ENCODE results near the gene NFAT5. TPM values are rescaled to one million over a fixed set of nuclear protein-coding genes. Genes with fewer than 3 reads are reported as not detected.
"Not testable (repeated sequence)": the region's sequence is repeated elsewhere in the genome, so short reads cannot be mapped to it uniquely, and the experiment has no call there.

NFAT5 gene
- 14.3 TPM for polyA plus RNA-seq (2013, experiment 1 of 2)
- 15.4 TPM for polyA plus RNA-seq (2013, experiment 2 of 2)

- Histone ChIP-seq H2BK12ac (ENCODE audit: low read length) (peak within 1 kb of the TSS; percentile 79), H2BK5ac (ENCODE audit: low read length) (peak within 1 kb of the TSS; percentile 96), H4K8ac (ENCODE audit: low read depth, low read length) (peak within 1 kb of the TSS; percentile 90), H3K23ac (ENCODE audit: low read depth, low read length, poor library complexity) (peak within 1 kb of the TSS; percentile 96), H3K4me2 (ENCODE audit: insufficient read depth, low read length, poor library complexity, severe bottlenecking) (peak within 1 kb of the TSS; percentile 79), H3K9me3 (replicated peaks in 1 of 2; ENCODE audit: control insufficient read depth in 2 of 2, insufficient read depth in 1 of 2, low read depth in 1 of 2, low read length in 2 of 2) (no peaks in the 10 kb centered on the region), H3K9ac (ENCODE audit: low read depth, low read length, poor library complexity) (peak within 1 kb of the TSS; percentile 95), H2BK120ac (ENCODE audit: low read depth, low read length) (no peak within 1 kb of the TSS), H3K79me1 (ENCODE audit: low read depth, low read length) (no peaks in the 10 kb centered on the region), H2BK15ac (ENCODE audit: low read length) (peak within 1 kb of the TSS; percentile 82), H3K4ac (ENCODE audit: low read length) (no peak within 1 kb of the TSS), H3K14ac (ENCODE audit: low read length) (peak within 1 kb of the TSS; percentile 50), H3K4me1 (ENCODE audit: control insufficient read depth in 2 of 2, insufficient read depth in 1 of 2, low read depth in 1 of 2, low read length in 2 of 2) (peaks cover 4% of the 10 kb centered on the region in 2 donors), H3K4me3 (ENCODE audit: low read length in 2 of 2) (peak within 1 kb of the TSS; percentile 65 to 98), H2AK5ac (ENCODE audit: low read depth, low read length) (peak within 1 kb of the TSS; percentile 73), H3K18ac (ENCODE audit: low read length) (peak within 1 kb of the TSS; percentile 98), H4K91ac (ENCODE audit: low read depth, low read length, poor library complexity) (no peak within 1 kb of the TSS), H2AFZ (ENCODE audit: low read length) (peak within 1 kb of the TSS; percentile 95), H3K36me3 (replicated peaks in 1 of 2; ENCODE audit: control insufficient read depth in 2 of 2, insufficient read depth in 2 of 2, low read length in 2 of 2) (peaks cover 0 to 24% of the 10 kb centered on the region in 2 donors), H3K27me3 (ENCODE audit: control insufficient read depth in 3 of 3, insufficient read depth in 3 of 3, low read depth in 1 of 3, low read length in 3 of 3) (no peaks in the 10 kb centered on the region), H3K27ac (replicated peaks; ENCODE audit: low read length) (peak within 1 kb of the TSS; percentile 99)
- DNase-seq (ENCODE audit: low spot score) = peak; percentile 95
- WGBS, 2 donors (ENCODE audit: extremely low coverage in 2 of 2, insufficient read length in 2 of 2, insufficient replicate concordance in 1 of 2) = no CpG with 5 or more reads among the region's 60 CpGs
Measured at GRCh38 chr16:69565671-69566239, at the start of gene NFAT5. NFAT5 (plus strand) TSS chr16:69565966; CDS start chr16:69566302, 336 bp downstream.

GRCh38 chr16:69517914-69518313 lies 47.9 kb upstream of the NFAT5 start:
- not testable (repeated sequence) for H3K27ac ChIP-seq (replicated peaks; ENCODE audit: low read length); H3K23ac ChIP-seq (ENCODE audit: low read depth, low read length, poor library complexity); H2BK5ac ChIP-seq (ENCODE audit: low read length); H3K18ac ChIP-seq (ENCODE audit: low read length); H4K91ac ChIP-seq (ENCODE audit: low read depth, low read length, poor library complexity); H3K4ac ChIP-seq (ENCODE audit: low read length); H2BK120ac ChIP-seq (ENCODE audit: low read depth, low read length); H3K79me1 ChIP-seq (ENCODE audit: low read depth, low read length); H2BK12ac ChIP-seq (ENCODE audit: low read length); H2BK15ac ChIP-seq (ENCODE audit: low read length); H3K27me3 ChIP-seq (ENCODE audit: control insufficient read depth in 3 of 3, insufficient read depth in 3 of 3, low read depth in 1 of 3, low read length in 3 of 3); H2AK5ac ChIP-seq (ENCODE audit: low read depth, low read length); DNase-seq (ENCODE audit: low spot score); H3K4me1 ChIP-seq (ENCODE audit: control insufficient read depth in 2 of 2, insufficient read depth in 1 of 2, low read depth in 1 of 2, low read length in 2 of 2); H4K8ac ChIP-seq (ENCODE audit: low read depth, low read length); H3K4me2 ChIP-seq (ENCODE audit: insufficient read depth, low read length, poor library complexity, severe bottlenecking); H3K36me3 ChIP-seq (replicated peaks in 1 of 2; ENCODE audit: control insufficient read depth in 2 of 2, insufficient read depth in 2 of 2, low read length in 2 of 2); H3K9me3 ChIP-seq (replicated peaks in 1 of 2; ENCODE audit: control insufficient read depth in 2 of 2, insufficient read depth in 1 of 2, low read depth in 1 of 2, low read length in 2 of 2); H3K9ac ChIP-seq (ENCODE audit: low read depth, low read length, poor library complexity); H3K14ac ChIP-seq (ENCODE audit: low read length); H2AFZ ChIP-seq (ENCODE audit: low read length); H3K4me3 ChIP-seq (ENCODE audit: low read length in 2 of 2)
- no CpG with 5 or more reads among the region's 6 CpGs for WGBS, 2 donors (ENCODE audit: extremely low coverage in 2 of 2, insufficient read length in 2 of 2, insufficient replicate concordance in 1 of 2)

GRCh38 chr16:69520413-69520799 lies 45.4 kb upstream of the NFAT5 start:
- Histone ChIP-seq H2BK5ac (ENCODE audit: low read length) (no peak overlapping the region), H3K9ac (ENCODE audit: low read depth, low read length, poor library complexity) (no peak overlapping the region), H2BK15ac (ENCODE audit: low read length) (no peak overlapping the region), H3K36me3 (replicated peaks in 1 of 2; ENCODE audit: control insufficient read depth in 2 of 2, insufficient read depth in 2 of 2, low read length in 2 of 2) (no peaks in the 10 kb centered on the region), H3K4me2 (ENCODE audit: insufficient read depth, low read length, poor library complexity, severe bottlenecking) (no peak overlapping the region), H3K9me3 (replicated peaks in 1 of 2; ENCODE audit: control insufficient read depth in 2 of 2, insufficient read depth in 1 of 2, low read depth in 1 of 2, low read length in 2 of 2) (no peaks in the 10 kb centered on the region), H3K4me1 (ENCODE audit: control insufficient read depth in 2 of 2, insufficient read depth in 1 of 2, low read depth in 1 of 2, low read length in 2 of 2) (peaks cover 0 to 4% of the 10 kb centered on the region in 2 donors), H2BK120ac (ENCODE audit: low read depth, low read length) (no peak overlapping the region), H4K91ac (ENCODE audit: low read depth, low read length, poor library complexity) (no peak overlapping the region), H3K4me3 (ENCODE audit: low read length in 2 of 2) (no peak overlapping the region), H2AK5ac (ENCODE audit: low read depth, low read length) (no peak overlapping the region), H3K14ac (ENCODE audit: low read length) (no peak overlapping the region), H3K27me3 (ENCODE audit: control insufficient read depth in 3 of 3, insufficient read depth in 3 of 3, low read depth in 1 of 3, low read length in 3 of 3) (no peaks in the 10 kb centered on the region), H3K27ac (replicated peaks; ENCODE audit: low read length) (no peak overlapping the region), H3K23ac (ENCODE audit: low read depth, low read length, poor library complexity) (no peak overlapping the region), H3K79me1 (ENCODE audit: low read depth, low read length) (no peaks in the 10 kb centered on the region), H2AFZ (ENCODE audit: low read length) (peak overlapping the region; percentile 64), H3K4ac (ENCODE audit: low read length) (no peak overlapping the region), H2BK12ac (ENCODE audit: low read length) (no peak overlapping the region), H3K18ac (ENCODE audit: low read length) (no peak overlapping the region), H4K8ac (ENCODE audit: low read depth, low read length) (no peak overlapping the region)
- no peak for DNase-seq (ENCODE audit: low spot score)
- WGBS, 2 donors (ENCODE audit: extremely low coverage in 2 of 2, insufficient read length in 2 of 2, insufficient replicate concordance in 1 of 2) = no CpG with 5 or more reads among the region's 4 CpGs

- no peak overlapping the region for H3K4ac ChIP-seq (ENCODE audit: low read length)
- H3K36me3 ChIP-seq (replicated peaks in 1 of 2; ENCODE audit: control insufficient read depth in 2 of 2, insufficient read depth in 2 of 2, low read length in 2 of 2) = no peaks in the 10 kb centered on the region
- no peak overlapping the region for H2BK15ac ChIP-seq (ENCODE audit: low read length)
- no peaks in the 10 kb centered on the region for H3K9me3 ChIP-seq (replicated peaks in 1 of 2; ENCODE audit: control insufficient read depth in 2 of 2, insufficient read depth in 1 of 2, low read depth in 1 of 2, low read length in 2 of 2)
- no peak overlapping the region for H3K18ac ChIP-seq (ENCODE audit: low read length)
- no peak overlapping the region for H3K4me3 ChIP-seq (ENCODE audit: low read length in 2 of 2)
- DNase-seq (ENCODE audit: low spot score) = no peak
- peak overlapping the region; percentile 64 for H2AFZ ChIP-seq (ENCODE audit: low read length)
- H3K23ac ChIP-seq (ENCODE audit: low read depth, low read length, poor library complexity) = no peak overlapping the region
- no peak overlapping the region for H2AK5ac ChIP-seq (ENCODE audit: low read depth, low read length)
- H2BK120ac ChIP-seq (ENCODE audit: low read depth, low read length) = no peak overlapping the region
- peaks cover 0 to 4% of the 10 kb centered on the region in 2 donors for H3K4me1 ChIP-seq (ENCODE audit: control insufficient read depth in 2 of 2, insufficient read depth in 1 of 2, low read depth in 1 of 2, low read length in 2 of 2)
- H3K4me2 ChIP-seq (ENCODE audit: insufficient read depth, low read length, poor library complexity, severe bottlenecking) = no peak overlapping the region
- no peaks in the 10 kb centered on the region for H3K79me1 ChIP-seq (ENCODE audit: low read depth, low read length)
- H3K9ac ChIP-seq (ENCODE audit: low read depth, low read length, poor library complexity) = no peak overlapping the region
- WGBS, 2 donors (ENCODE audit: extremely low coverage in 2 of 2, insufficient read length in 2 of 2, insufficient replicate concordance in 1 of 2) = no CpG with 5 or more reads among the region's 3 CpGs
- no peaks in the 10 kb centered on the region for H3K27me3 ChIP-seq (ENCODE audit: control insufficient read depth in 3 of 3, insufficient read depth in 3 of 3, low read depth in 1 of 3, low read length in 3 of 3)
- H3K14ac ChIP-seq (ENCODE audit: low read length) = no peak overlapping the region
- H4K8ac ChIP-seq (ENCODE audit: low read depth, low read length) = no peak overlapping the region
- no peak overlapping the region for H2BK5ac ChIP-seq (ENCODE audit: low read length)
- H2BK12ac ChIP-seq (ENCODE audit: low read length) = no peak overlapping the region
- no peak overlapping the region for H4K91ac ChIP-seq (ENCODE audit: low read depth, low read length, poor library complexity)
- H3K27ac ChIP-seq (replicated peaks; ENCODE audit: low read length) = no peak overlapping the region
Measured at GRCh38 chr16:69520800-69521602, 44.8 kb upstream of the NFAT5 start.
